ENCODE measurements around the gene KCNF1.

KCNF1 gene

DNA sequence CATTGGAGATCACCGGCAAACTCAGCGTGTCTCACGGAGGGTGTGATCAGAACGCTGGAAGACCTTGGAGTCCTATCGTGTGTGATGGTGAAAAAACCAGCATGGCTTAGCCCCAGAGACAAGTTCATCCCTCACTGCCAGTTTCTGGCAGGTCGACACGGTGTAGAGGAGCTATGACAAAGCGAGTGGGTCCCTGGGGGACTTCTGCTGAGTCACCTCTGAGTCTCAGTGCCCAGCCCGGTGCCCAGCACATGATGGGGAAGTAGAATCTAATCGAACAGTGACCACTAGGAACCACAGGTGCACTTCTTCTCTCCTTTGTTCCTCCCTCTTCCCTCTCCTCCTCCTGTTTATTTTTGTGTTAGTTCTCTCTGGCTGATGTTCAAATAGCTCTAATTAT lies 45.9 kb upstream of the KCNF1 start:
- no peak overlapping the region for H3K4me3 ChIP-seq (ENCODE audit: low read length)
- no peak for TF ChIP-seq CTCF (conservative IDR thresholded peaks at IDR 0.05; ENCODE audit: low read length)
- no peak for DNase-seq (ENCODE audit: low read depth)

GRCh38 chr2:10867692-10868420 lies 43.9 kb upstream of the KCNF1 start:
- no peak for TF ChIP-seq CTCF (conservative IDR thresholded peaks at IDR 0.05; ENCODE audit: low read length)
- H3K4me3 ChIP-seq (ENCODE audit: low read length): no peak overlapping the region
- no peak for DNase-seq (ENCODE audit: low read depth)

- no peak overlapping the region for H3K4me3 ChIP-seq (ENCODE audit: low read length)
- DNase-seq (ENCODE audit: low read depth): peak; percentile 79
- no peak for TF ChIP-seq CTCF (conservative IDR thresholded peaks at IDR 0.05; ENCODE audit: low read length)
Observed at GRCh38 chr2:10868465-10869314, 43.0 kb upstream of the KCNF1 start.

DNA sequence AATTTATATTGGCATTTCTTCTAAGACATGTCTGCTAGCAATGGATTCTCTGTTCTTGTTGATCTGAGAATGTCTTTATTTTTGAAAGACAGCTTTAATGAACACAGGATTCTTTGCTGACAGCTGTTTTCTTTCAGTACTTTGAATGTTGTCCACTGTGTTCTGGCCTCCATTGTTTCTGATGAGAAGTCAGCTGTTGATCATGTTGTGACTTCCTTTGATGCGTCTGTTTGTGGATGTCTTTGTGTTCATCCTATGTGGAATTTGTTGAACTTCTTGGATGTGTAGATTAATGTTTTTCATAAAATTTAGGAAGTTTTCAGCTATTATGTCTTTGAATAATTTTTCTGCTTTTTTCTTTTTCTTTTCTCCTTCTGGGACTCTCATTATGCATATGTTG lies 39.8 kb upstream of the KCNF1 start:
- no peak for TF ChIP-seq CTCF (conservative IDR thresholded peaks at IDR 0.05; ENCODE audit: low read length)
- no peak overlapping the region for H3K4me3 ChIP-seq (ENCODE audit: low read length)
- no peak for DNase-seq (ENCODE audit: low read depth)

DNA sequence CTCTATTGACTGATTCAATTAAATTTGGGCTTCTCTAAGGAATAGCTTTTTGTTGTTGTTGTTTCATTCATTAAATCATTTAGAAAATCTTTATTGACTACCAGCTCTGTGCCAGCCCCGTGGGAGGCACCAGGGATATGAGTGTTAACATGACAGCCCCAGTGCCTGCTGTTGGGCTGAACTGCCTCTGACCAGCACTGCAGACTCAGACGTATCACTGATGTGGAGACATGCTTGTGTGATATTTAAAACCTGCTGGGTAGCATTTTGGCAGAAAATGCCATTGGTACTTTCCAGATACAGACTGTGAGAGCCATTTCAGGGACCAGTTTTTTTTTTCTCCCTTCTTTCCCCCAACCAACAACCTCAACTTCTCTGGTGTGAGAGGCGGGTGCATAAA lies 38.6 kb upstream of the KCNF1 start:
- no peak overlapping the region for H3K4me3 ChIP-seq (ENCODE audit: low read length)
- no peak for TF ChIP-seq CTCF (conservative IDR thresholded peaks at IDR 0.05; ENCODE audit: low read length)
- DNase-seq (ENCODE audit: low read depth): no peak

DNA sequence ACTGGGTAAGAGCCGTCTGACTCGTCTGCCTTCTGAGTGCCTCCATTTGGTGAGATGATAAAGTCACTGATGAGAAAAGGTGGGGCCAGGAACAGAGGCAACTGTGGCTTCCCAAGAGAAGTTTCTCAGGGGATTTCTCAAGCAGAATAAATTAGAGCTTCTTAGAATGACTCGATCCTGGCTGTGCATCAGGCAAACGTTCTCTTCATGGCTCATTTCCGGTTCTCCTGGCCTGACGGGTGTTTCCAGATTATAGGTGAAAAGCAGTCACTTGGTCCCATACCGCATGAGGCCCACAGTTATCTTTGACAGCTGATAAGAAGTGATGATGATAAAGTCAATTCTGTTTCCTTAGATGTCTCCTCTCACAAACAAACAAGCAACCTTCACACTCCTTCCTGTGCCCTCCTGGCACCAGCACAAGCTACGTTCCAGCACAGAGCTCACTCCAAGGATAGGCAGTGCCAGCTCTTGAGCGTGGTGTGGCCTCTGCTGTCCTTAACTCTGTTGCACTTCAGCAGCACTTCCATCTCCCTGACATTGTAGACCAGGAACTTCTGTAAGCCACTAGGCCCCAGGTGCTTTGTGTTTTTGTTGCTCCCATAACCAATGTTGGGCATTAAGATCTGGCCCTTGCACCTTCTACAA lies 37.8 kb upstream of the KCNF1 start:
- no peak for TF ChIP-seq CTCF (conservative IDR thresholded peaks at IDR 0.05; ENCODE audit: low read length)
- peak; percentile 13 for DNase-seq (ENCODE audit: low read depth)
- H3K4me3 ChIP-seq (ENCODE audit: low read length): no peak overlapping the region

All from AG10803 (cell line).